GF-D8 (cell line): Measurements from ENCODE around the gene CPOX.

ENCODE experiments used
- DNase-seq: peaks from one replicate; lab custom pipeline; 2025; lab: John Stamatoyannopoulos, UW

CPOX gene

GRCh38 chr3:98596087-98596486 lies 2.7 kb upstream of the CPOX start:
- DNase-seq, result no peak

DNA sequence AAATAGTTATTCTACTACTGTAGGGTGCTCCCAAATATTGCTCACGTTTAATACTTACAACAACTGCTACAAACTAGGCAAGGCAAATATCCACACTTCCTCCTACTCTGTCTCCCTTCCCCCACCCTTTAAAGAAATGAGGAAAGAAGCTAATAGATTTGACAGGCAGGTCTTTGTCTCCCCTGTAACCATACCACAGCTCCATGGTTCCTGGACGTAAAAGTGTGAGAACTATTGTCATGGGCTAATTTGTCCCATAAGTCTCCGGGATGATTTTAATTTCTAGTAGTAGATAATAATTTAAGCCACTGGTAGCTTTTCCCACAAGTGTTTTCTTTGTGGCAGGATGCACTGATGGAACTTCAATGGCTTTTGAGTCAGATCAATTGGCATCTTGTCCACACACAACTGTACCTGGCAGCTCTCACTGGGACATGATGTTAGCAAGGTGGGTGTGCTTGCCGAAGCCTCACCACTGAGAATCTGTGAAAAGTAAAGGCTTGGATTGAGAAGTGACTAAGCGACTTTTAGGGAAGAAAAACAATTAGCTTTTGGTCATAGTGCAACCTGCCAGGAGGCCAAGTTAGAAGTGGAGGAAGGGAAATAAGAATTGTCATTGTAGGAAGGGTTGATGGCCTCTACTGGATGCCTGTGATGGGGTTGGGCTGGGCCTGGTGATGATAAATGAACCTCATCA lies 1.4 kb upstream of the CPOX start:
- DNase-seq, result no peak

DNA sequence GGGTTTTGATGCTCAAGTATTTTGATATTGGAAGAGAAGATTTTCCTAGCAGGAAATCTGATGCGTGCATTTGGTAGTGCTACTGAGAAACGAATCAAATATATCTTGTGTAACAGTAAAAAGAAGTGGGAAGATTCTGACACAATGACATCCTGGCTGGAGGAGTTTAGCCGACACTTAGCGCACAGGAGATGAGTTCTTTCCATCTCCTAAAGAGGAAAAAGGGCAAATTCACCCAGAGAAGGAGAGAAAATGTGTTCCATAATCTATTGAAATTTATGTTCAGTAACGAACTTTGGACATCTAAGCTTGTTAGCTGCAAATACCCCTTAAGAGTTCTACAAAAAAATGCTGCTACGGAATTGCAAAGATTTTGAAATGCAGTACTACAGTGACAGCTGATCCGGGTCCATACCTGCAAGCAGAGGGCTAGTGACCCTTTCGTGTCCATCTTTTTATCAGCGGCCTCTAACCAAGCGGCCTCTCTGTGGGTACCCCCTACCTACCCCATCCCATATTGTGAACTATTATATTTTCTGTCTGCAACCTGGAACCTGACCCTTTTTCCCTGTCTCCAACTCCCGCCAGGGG lies 971 bp downstream of the CPOX start:
- no peak for DNase-seq

DNA sequence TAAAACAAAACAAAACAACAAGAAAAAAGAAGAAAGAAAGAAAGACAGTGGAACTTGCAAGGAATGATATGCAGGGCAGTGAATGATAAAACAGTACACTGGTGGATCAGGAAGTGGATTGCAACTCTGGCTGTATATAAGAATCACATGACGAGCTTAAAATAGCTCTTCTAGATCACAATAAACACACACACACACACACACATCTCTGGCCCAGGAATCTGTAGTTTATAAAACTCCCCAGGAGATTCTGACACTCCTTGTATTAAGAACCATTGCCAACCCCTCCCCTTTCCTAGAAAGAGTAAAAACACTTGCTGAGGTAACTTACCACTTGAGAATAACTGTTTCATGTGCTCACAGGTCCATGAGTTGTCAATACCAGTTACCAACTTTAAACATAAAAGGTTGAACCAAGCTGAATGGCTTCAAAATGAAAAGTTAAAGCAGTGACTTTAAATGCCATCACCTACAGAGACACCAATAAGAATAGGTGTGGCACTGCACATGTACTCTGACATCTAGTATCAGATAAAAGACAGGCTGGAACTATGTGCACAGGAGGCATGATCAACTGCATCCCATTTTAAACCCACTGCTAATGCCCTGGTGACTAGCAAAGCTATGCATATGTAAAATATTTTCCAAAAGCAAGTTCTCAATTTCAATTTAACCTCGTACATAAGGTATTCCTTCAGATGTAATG lies 3.9 kb downstream of the CPOX start:
- no peak for DNase-seq

DNA sequence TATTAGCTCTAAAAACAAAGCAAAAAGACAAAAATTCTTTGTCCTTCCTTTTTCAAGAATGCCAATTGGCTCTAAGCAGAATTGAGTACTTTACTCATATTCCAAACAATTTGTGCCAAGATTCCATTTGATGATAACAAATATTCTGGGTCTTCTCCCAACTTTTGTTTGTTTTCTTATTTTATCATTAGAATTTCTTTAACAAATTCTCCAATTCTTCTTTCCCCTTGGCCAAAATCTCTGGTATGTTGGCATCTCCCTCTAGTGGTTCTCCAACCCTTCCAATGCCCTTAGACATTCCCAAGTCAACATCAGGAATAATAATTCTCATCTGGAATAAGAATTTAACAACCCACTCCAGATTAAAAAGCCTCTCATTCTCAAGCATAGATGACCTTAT lies 5.3 kb downstream of the CPOX start:
- no peak for DNase-seq

DNA sequence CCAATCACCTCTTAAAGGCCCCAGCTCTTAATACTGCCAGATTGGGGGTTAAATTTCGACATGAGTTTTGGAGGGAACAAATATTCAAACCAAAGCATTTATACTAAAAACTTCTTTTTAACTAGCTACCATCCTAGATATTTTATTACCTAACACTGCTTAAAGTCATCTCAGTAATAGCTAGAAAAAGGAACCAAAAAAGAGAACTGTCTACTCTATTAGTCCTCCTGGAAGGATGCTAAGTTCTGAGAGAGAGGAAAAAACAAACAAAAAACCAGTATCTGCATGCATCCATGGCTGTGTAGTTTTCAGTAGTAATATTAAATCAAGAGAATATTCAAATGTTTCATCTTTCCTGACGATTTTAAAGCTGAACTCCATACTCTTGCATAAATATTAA lies 5.8 kb downstream of the CPOX start:
- DNase-seq, result no peak

GRCh38 chr3:98584547-98584946 lies 8.9 kb downstream of the CPOX start:
- no peak for DNase-seq

- DNase-seq, result no peak
Measured at GRCh38 chr3:98583766-98584165, 9.6 kb downstream of the CPOX start.

GRCh38 chr3:98582042-98582441 lies 11.4 kb downstream of the CPOX start:
- no peak for DNase-seq

GRCh38 chr3:98581474-98581873 lies 11.9 kb downstream of the CPOX start:
- DNase-seq, result no peak

- DNase-seq, result no peak
Measured at GRCh38 chr3:98580401-98581386, 12.7 kb downstream of the CPOX start.

- no peak for DNase-seq
Measured at GRCh38 chr3:98577178-98577895, 16.1 kb downstream of the CPOX start.

- no peak for DNase-seq
Measured at GRCh38 chr3:98574132-98574531, 19.3 kb downstream of the CPOX start.

DNA sequence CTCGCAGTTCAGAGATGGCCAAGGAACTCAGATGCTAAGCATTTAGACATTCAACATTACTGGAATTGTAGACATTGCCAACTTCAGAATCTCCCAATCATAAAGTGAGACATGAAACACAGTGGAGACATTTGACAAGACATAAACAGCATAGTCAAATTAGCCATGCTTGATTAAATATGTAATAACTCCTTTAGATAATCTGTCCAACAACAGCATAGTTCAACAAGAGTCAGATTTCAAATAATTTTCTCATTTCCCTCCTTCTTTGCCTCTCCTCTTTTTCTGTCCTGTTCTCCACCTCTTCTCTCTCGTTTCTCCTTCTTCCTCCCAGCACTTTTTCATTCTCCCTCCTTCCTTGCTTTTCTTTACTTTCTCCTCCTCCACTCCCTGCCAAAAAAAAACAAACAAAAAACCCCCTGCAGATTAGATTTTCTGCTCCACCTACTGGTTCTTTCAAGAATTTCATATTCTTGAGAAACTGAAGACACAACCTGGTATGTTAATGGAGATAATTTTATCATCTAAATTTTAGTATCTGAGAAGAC lies 20.2 kb downstream of the CPOX start:
- DNase-seq, result no peak

DNA sequence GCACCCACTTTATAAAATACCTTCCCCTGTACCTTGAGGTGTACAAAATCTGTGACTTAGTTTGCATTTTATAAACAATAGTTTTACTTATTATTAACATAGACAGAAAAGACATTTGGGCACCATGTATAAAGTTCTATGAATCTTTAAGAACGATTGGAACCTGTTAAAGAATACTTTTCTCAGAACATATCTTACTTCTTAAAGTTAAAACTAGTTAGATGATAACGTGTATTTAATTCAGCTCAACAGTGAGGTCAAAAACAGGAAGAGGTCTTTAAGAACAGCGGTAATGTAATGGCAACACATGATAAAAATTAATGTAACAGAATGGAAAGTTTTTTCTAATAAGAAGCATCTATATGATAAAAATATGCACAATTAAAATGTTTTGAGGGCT lies 25.0 kb downstream of the CPOX start:
- no peak for DNase-seq

- DNase-seq, result no peak
Measured at GRCh38 chr3:98567666-98568270, 25.6 kb downstream of the CPOX start.

- DNase-seq, result no peak
Measured at GRCh38 chr3:98565843-98566242, 27.6 kb downstream of the CPOX start.

GRCh38 chr3:98565237-98565643 lies 28.2 kb downstream of the CPOX start:
- DNase-seq, result no peak

- no peak for DNase-seq
Measured at GRCh38 chr3:98564282-98565005, 29.0 kb downstream of the CPOX start.

DNA sequence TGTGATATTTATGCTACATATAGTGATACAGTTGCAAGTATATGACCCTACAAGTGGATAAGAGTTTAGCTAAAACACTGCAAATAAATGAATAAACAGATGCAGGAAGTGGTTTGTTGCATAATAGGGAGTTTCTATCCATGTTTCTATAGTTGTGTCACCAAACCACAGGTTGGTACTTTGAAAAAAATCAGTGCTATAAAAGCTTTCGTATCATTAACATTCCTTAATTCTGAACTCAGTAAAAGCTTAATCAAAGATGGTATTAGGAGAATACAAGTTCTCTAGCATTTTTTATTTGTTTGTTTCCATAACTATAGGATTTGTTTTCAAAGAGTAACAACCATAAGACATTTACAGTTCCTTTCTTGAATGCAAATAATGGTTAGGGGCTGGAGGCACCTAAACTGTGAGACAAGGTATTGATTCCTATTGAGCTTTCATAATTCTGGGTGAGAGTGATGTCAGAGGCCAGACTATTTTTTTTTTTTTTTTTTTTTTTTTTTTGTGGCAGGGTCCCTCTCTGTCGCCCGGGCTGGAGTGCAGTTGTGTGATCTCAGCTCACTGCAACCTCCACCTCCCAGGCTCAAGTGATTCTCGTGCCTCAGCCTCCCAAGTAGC lies 29.6 kb downstream of the CPOX start:
- no peak for DNase-seq
